SK-N-SH (cell line): ENCODE results near the gene RAD51B.

Experiments
- CTCF ChIP-seq: fragments of 200-600 bp; sonication (generic); IDR thresholded peaks from 2 replicates; pipeline ENCODE4 v1.6.1; 2017; ENCODE audit warnings: antibody characterized with exemption, mild to moderate bottlenecking, moderate library complexity
- FOXJ3 ChIP-seq: sonication (generic); formaldehyde crosslinking; IDR thresholded peaks from 2 replicates; pipeline ENCODE4 v1.5.1; 2020; ENCODE audit warnings: mild to moderate bottlenecking, missing genetic modification reagents
- NRF1 ChIP-seq: IDR thresholded peaks from 2 replicates; pipeline ENCODE4 v1.6.1; 2012; ENCODE audit warnings: low read depth, mild to moderate bottlenecking, low read length
- POLR2AphosphoS5 ChIP-seq: IDR thresholded peaks from 2 replicates; pipeline ENCODE4 v1.6.1; 2012; ENCODE audit warnings: low read depth, low read length
- RAD21 ChIP-seq: IDR thresholded peaks from 2 replicates; pipeline ENCODE4 v1.6.1; 2012; ENCODE audit warnings: mild to moderate bottlenecking, low read length
- SMC3 ChIP-seq: IDR thresholded peaks from 2 replicates; pipeline ENCODE4 v1.6.1; 2012; ENCODE audit warnings: low read depth, low read length, improper control_type of control experiment
- TCF12 ChIP-seq: IDR thresholded peaks from 2 replicates; pipeline ENCODE4 v1.4.0; 2012
- USF2 ChIP-seq: fragments of 150-350 bp; IDR thresholded peaks from 2 replicates; pipeline ENCODE4 v1.6.1; 2017; ENCODE audit warnings: antibody characterized with exemption, low read length, low read depth, borderline replicate concordance

GRCh38 chr14:68666899-68667298, 847.3 kb downstream of the RAD51B start:
- TF ChIP-seq POLR2AphosphoS5 (no peak), CTCF (no peak), USF2 (no peak), RAD21 (no peak), TCF12 (no peak), NRF1 (no peak), FOXJ3 (no peak), SMC3 (no peak)
